Hypothalamus (tissue), 51 donors: ENCODE data around the gene TKFC.

Experiments used
- DNase-seq, 51 donors: peaks; one replicate each; lab custom pipeline; 2025; lab: John Stamatoyannopoulos, UW

The TKFC gene

GRCh38 chr11:61315260-61315659 lies 17.8 kb upstream of the TKFC start:
- no peak for DNase-seq

- DNase-seq = peak in 3 of 51 donors; percentile 3 to 22 (median 13)
These were observed 7.2 kb upstream of the TKFC start for GRCh38 chr11:61325649-61326414.

DNA sequence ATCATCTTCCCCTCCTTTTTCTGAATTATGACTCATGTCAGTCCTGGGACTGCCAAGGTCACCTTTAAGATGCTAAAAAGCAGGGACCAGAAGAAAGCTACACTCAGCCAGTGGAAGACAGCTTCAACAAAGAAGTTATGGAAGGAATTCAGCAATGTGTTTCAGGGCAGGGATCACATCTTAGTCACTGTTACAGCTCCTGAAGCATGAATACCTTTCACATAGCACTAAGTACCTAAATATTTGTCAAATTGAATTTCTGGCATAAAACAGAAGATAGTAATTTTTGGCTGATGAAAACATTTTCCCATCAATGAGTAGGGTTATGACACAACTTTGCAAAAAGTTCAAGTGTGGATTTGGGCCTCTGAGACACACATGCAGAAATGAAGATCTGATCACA lies 5.4 kb upstream of the TKFC start:
- DNase-seq = no peak

GRCh38 chr11:61328351-61328750 lies 4.7 kb upstream of the TKFC start:
- DNase-seq = no peak

DNA sequence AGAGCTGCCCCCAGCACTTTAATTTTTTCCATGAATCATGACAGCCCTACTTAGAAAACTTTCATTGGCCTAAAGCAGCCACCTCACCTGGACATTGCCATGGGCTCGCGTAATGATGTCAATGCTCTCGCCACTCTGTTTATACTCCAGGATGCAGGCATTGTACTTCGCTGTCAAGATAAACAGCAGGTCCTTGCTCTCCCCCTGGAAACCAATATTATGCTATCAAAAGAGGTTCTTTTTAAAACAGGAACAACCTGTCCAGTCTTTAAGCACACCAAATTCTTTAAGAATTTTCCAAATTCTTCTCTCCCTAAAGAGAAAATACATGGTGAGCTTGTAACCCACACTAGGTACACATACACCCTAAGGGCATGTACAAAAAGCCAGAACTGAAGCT lies 3.2 kb upstream of the TKFC start:
- DNase-seq = no peak

DNA sequence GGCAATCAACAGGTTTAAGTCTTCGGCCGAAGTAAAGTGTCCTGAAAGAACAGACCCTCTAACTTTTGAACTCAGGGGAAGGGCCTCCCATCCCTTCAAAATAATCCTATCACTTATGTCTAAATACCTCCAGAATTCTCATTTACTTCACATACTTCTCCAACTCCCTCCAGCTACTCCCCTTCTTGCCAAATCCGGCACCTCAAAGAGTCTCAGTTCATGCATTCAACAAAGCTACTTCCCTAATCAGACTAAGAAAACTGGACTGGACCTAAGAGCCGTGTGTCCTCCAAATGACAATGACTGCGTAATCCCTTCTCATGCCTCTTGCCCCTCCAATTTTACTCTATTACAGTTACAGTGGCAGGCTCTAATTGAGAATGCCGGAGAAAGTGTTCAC lies 1.4 kb upstream of the TKFC start:
- no peak for DNase-seq

- DNase-seq = peak in 4 of 51 donors; percentile 23 to 44 (median 34)
These were observed 689 bp upstream of the TKFC start for GRCh38 chr11:61332281-61332796.

DNA sequence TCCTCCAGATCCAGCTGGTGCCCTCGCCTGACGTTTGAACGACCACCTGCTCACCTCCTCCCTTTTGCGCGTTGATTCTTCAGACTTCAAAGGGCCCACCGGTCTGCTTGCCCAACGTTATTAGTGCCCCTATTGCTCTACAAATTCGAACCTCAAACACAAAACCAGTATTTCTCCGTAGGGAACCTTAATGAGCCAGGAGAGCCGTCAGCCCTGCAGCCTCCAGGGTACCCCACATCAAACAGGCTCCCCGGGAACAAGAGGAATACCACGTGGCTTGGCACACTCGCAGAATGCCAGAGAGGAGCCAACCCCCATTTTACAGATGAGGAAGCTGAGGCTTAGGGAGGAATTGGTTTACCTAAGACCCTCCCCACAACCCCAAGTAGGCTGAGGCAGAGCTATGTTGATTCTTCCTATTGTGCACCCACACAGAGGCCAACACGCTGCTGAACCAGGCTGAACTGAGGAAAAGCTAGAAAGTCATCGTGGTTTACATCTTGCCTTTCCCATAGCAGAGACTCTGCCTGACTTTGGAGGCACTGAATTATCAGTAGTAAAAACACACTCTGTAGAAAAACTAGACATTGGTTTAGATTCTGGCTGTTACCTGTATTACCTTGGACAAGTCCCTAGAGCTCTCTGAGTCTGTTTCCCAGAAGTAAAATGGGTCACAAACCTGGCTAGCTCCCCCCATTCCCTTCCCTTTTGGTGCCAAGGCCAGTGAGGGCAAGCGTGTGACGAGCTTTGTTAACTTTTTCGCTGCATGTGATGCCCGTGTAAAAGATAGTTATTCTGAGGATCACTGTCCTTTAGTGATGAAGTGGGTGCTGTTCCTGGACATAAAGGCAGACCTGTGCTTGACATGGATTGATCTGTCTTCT lies 764 bp downstream of the TKFC start:
- no peak for DNase-seq

DNA sequence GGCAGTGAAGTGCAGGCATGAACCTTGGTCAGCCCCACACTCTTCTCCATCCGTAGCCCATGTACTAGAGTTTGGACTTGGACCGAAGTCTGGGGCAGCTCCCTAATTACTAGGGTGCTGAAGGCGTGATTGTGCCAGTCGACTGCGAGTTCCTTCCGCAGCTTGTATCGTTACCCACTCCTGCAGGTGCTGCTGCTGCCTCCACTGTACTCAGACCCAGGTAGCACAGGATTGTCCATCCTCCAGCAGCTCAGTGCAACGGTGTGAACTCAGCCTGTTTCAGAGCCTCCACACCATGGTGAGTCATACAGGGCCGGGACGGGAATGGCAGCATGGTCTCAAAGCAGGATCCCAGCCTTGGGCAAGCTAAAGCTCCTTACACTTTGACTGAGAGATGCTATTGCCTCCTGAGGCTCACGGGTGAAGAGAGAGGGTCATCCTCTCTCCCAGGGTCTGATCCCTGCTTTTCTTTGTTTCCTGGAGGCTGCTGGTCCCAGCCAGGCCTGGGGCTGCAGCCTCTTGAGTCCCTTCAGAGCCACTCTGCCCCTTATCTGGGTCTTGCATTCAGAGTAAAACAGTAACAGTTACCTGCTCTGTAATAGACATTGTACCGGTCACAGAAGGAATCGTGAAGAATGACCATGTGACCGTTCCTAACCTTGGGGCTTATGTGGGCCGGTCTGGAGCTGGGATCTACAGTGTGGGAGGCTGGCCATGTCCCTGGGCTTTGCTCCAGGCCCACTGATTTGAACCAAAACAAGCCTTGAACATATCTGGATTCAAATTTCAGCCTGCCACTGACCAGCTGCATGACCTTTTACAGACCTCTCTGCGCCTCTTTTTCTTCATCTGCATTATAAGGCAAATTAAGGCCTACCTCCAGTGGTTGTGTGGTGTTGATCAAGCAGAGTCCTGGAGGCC lies 1.7 kb downstream of the TKFC start:
- DNase-seq = no peak

DNA sequence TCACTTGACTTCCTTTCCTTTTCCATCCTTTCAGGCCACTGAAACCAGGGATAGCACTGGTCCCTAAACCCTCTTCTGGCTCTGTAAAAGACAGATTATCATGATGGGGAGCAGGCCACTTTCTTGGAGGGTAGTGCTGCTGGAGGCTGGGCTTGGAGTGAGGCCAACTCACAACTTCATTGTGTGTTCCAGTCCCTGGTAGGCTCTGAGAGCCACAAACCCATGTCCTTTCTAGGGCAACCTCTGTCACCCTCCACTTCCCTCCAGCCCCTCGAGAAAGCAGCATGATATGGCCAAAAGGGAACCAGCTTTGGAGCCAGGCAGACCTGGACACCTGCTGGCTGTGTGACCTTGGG lies 2.3 kb downstream of the TKFC start:
- DNase-seq = no peak

DNA sequence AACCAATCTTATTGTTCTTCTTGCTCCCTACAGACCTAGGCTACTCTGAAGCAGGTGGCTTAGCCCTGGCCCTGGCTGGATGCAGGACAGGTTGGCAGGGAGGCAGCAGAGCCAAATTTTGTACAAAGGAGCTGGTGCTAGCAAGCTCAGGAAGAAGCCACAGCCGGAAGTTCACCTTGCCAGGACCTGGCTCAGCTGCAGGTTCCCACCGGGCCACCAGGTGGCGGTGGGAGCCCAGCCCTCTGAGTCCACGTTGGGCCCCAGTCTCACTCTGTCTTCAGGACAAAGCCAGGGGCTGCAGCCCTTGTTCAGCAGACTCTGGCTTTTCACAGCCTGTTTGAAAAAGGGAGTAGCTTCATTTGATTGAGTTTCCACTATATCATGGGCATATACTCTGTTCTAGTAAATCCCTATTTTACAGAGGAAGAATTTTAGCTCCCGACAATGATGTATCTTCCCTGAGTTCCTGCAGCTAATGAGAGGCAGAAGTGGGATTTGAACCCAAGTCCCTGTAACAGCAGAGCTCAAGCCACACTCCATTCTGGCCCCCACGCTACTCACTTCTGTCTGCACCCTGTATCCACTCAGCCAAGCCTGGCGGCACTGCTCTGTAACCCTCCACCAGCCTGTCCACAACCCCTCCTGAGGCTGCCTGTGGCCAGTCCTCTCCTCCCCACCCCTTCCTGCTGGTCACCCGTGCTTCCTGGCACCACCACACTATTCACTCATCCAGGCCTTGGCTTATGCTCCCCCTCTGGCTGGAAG lies 3.3 kb downstream of the TKFC start:
- DNase-seq = peak in 43 of 51 donors; percentile 4 to 73 (median 36)

DNA sequence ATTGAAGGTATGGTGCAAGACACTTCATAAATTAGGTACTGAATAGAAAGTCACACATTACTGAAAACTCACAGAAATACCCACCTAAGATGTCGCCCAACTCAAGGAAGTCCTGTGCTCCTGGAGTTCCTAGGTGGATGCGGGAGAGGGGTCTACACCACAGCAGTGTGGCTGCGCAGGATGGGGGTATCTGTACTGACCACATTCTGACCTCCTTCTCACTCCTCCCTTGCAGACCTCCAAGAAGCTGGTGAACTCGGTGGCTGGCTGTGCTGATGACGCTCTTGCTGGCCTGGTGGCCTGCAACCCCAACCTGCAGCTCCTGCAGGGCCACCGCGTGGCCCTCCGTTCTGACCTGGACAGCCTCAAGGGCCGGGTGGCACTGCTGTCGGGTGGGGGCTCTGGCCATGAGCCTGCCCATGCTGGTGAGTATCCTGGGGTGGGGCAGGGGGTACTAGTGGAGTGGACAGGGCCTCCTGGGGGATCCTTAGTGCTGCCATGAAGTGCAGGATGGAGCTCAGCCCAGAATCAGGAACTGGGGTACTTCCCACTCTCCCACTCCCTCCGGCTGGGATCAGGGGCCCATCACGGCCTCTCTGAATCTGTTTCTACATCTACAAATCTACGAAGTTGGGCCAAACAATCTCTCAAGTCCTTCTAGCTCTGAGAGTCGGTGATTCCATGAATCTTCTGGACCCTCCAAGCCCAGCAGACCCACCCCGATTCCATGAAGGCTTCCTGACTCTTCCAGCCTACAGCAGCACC lies 4.9 kb downstream of the TKFC start:
- DNase-seq = no peak

DNA sequence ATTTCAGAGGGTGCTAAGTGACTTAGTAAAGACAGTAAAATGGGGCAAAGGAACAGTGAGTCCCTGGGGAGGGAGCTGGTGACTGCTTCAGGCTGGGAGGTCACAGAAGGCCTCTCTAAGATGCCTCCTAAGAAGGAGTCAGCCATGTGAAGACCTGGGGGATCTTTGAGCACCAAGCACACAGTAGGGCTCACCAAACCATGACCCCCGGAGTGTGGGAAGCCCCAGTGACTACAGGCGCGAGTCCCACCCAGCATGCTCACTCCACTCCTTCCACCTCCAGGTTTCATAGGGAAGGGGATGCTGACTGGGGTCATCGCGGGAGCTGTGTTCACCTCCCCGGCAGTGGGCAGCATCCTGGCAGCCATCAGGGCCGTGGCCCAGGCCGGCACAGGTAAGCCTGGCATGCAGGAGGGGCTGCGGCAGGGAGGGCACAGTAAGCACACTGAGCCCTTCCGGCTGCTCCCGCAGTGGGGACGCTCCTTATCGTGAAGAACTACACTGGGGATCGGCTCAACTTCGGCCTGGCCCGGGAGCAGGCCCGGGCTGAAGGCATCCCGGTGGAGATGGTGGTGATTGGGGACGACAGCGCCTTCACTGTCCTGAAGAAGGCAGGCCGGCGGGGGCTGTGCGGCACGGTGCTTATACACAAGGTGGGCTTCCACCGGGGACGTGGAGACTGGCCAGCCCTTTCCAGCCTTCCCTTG lies 5.9 kb downstream of the TKFC start:
- no peak for DNase-seq

DNA sequence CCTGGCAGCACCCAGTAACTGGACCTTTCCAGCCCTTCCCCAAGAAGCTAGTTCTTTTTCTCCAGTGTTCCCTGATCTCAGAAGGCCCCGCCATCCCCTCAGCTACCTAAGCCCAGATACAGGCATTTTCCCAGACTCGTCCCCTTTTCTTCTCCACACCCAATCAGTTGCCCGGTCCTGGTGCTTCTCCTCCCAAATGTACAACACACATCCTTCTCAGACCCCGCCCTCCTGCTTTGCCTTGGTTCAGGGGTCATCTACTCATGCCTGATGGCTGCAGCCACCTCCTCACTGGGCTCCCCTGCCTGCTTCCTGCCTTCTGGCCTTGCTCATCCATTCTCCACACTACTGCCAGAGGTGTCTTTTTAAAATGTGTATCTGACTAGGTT lies 6.5 kb downstream of the TKFC start:
- no peak for DNase-seq

DNA sequence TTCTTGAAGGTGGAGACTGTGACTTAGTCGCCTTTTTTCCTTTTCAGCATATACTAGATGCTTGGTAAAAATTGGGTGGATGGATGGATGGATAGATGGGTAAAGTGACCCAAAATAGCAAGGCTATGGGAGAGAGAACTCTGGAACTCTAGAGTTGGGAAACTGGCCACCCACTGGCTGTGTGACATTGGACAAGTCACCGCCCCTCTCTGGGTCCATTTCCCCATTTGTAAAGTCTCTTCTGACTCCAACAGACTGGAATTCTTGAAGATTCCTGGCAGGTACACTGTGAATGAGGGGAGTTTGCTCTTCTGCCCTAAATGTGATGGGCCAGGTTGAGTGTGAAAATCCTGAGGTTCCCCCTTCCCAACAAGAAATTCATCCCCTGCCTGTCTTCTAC lies 8.0 kb downstream of the TKFC start:
- no peak for DNase-seq

GRCh38 chr11:61341706-61342105 lies 8.7 kb downstream of the TKFC start:
- no peak for DNase-seq

- DNase-seq = no peak
These were observed 9.3 kb downstream of the TKFC start for GRCh38 chr11:61342207-61342803.
